ENCODE data around the gene SGPP2.

Gene SGPP2

GRCh38 chr2:222413295-222413911 lies 10.9 kb upstream of the SGPP2 start:
- no peak for TF ChIP-seq CTCF (IDR thresholded peaks at IDR 0.05; ENCODE audit: low read depth, low read length)
- no peak for DNase-seq (ENCODE audit: low read depth in 2 of 2)

GRCh38 chr2:222418739-222419138 lies 5.6 kb upstream of the SGPP2 start:
- no peak for TF ChIP-seq CTCF (IDR thresholded peaks at IDR 0.05; ENCODE audit: low read depth, low read length)
- no peak for DNase-seq (ENCODE audit: low read depth in 2 of 2)
- no peak overlapping the region for H3K4me3 ChIP-seq (replicated peaks in 1 of 2; ENCODE audit: low read depth in 2 of 2, low read length in 2 of 2)

More at GRCh38 chr2:222413295-222413911, 10.9 kb upstream of the SGPP2 start:
- no peak overlapping the region for H3K4me3 ChIP-seq (replicated peaks in 1 of 2; ENCODE audit: low read depth in 2 of 2, low read length in 2 of 2)

- DNase-seq (ENCODE audit: low read depth in 2 of 2): no peak
- no peak overlapping the region for H3K4me3 ChIP-seq (replicated peaks in 1 of 2; ENCODE audit: low read depth in 2 of 2, low read length in 2 of 2)
- no peak for TF ChIP-seq CTCF (IDR thresholded peaks at IDR 0.05; ENCODE audit: low read depth, low read length)
These were observed 3.8 kb upstream of the SGPP2 start for GRCh38 chr2:222420508-222420907.

- no peak overlapping the region for H3K4me3 ChIP-seq (replicated peaks in 1 of 2; ENCODE audit: low read depth in 2 of 2, low read length in 2 of 2)
- TF ChIP-seq CTCF (IDR thresholded peaks at IDR 0.05; ENCODE audit: low read depth, low read length): no peak
- DNase-seq (ENCODE audit: low read depth in 2 of 2): no peak
These were observed 2.7 kb upstream of the SGPP2 start for GRCh38 chr2:222421626-222422025.

GRCh38 chr2:222423186-222423585 lies 1.2 kb upstream of the SGPP2 start:
- no peak for TF ChIP-seq CTCF (IDR thresholded peaks at IDR 0.05; ENCODE audit: low read depth, low read length)
- no peak for DNase-seq (ENCODE audit: low read depth in 2 of 2)
- H3K4me3 ChIP-seq (replicated peaks in 1 of 2; ENCODE audit: low read depth in 2 of 2, low read length in 2 of 2): no peak overlapping the region

- H3K4me3 ChIP-seq (replicated peaks in 1 of 2; ENCODE audit: low read depth in 2 of 2, low read length in 2 of 2): no peak overlapping the region
- no peak for DNase-seq (ENCODE audit: low read depth in 2 of 2)
- no peak for TF ChIP-seq CTCF (IDR thresholded peaks at IDR 0.05; ENCODE audit: low read depth, low read length)
These were observed 589 bp upstream of the SGPP2 start for GRCh38 chr2:222423632-222424275.
